ENCODE data around the gene MFAP2.
A peak's percentile ranks its signal among the peaks of the same experiment; 100 is the strongest.

Gene MFAP2

GRCh38 chr1:16980473-16981268 lies at the start of gene MFAP2:
MFAP2 (minus strand) TSS chr1:16980620; CDS start chr1:16978273, 2,347 bp downstream.
- DNase-seq = no peak

GRCh38 chr1:17030206-17030605 lies 49.8 kb upstream of the MFAP2 start:
- no peak for DNase-seq

- no peak for DNase-seq
Measured at GRCh38 chr1:17028662-17029188, 48.3 kb upstream of the MFAP2 start.

- DNase-seq = no peak
Measured at GRCh38 chr1:17027900-17028299, 47.5 kb upstream of the MFAP2 start.

- DNase-seq = no peak
Measured at GRCh38 chr1:17027403-17027802, 47.0 kb upstream of the MFAP2 start.

GRCh38 chr1:17024721-17025120 lies 44.3 kb upstream of the MFAP2 start:
- no peak for DNase-seq

- DNase-seq = no peak
Measured at GRCh38 chr1:17023573-17023972, 43.2 kb upstream of the MFAP2 start.

- DNase-seq = no peak
Measured at GRCh38 chr1:17023102-17023501, 42.7 kb upstream of the MFAP2 start.

- no peak for DNase-seq
Measured at GRCh38 chr1:17021896-17022295, 41.5 kb upstream of the MFAP2 start.

- DNase-seq = no peak
Measured at GRCh38 chr1:17020502-17020901, 40.1 kb upstream of the MFAP2 start.

- no peak for DNase-seq
Measured at GRCh38 chr1:17018849-17019248, 38.4 kb upstream of the MFAP2 start.

- no peak for DNase-seq
Measured at GRCh38 chr1:17017435-17017834, 37.0 kb upstream of the MFAP2 start.

GRCh38 chr1:17016317-17016661 lies 35.9 kb upstream of the MFAP2 start:
- DNase-seq = no peak

- DNase-seq = no peak
Measured at GRCh38 chr1:17014671-17015567, 34.5 kb upstream of the MFAP2 start.

- peak; percentile 18 for DNase-seq
Measured at GRCh38 chr1:17013491-17014320, 33.3 kb upstream of the MFAP2 start.

- DNase-seq = no peak
Measured at GRCh38 chr1:17012775-17013490, 32.5 kb upstream of the MFAP2 start.

- DNase-seq = no peak
Measured at GRCh38 chr1:17011439-17012307, 31.3 kb upstream of the MFAP2 start, which contains the start of gene ATP13A2. ATP13A2 (minus strand) TSS chr1:17011928; CDS start chr1:17011738, 190 bp downstream.

GRCh38 chr1:17011092-17011438 lies 30.6 kb upstream of the MFAP2 start:
- DNase-seq = no peak

- DNase-seq = no peak
Measured at GRCh38 chr1:17009706-17010105, 29.3 kb upstream of the MFAP2 start.

- DNase-seq = no peak
Measured at GRCh38 chr1:17008208-17008855, 27.9 kb upstream of the MFAP2 start.

GRCh38 chr1:17007121-17007520 lies 26.7 kb upstream of the MFAP2 start:
- no peak for DNase-seq
